A673 (cell line): Measurements from ENCODE around the gene KCNF1.

Experiments
- CTCF ChIP-seq: fragments of 300-800, 200-600 bp; sonication (generic); conservative IDR thresholded peaks from 2 replicates; pipeline ENCODE4 v1.5.1; 2017; ENCODE audit warnings: low read depth, mild to moderate bottlenecking, antibody characterized with exemption, low read length, moderate library complexity, mixed read lengths
- EZH2 ChIP-seq: fragments of 200-600 bp; sonication (generic); IDR thresholded peaks from 2 replicates; pipeline ENCODE4 v1.6.1; 2017; ENCODE audit warnings: borderline replicate concordance, low read depth, mild to moderate bottlenecking, mixed read lengths, antibody characterized with exemption, low read length; ENCODE audit not compliant: poor library complexity, severe bottlenecking

- TF ChIP-seq CTCF (no peak), EZH2 (no peak)
These were observed 50.3 kb downstream of the KCNF1 start for GRCh38 chr2:10962004-10962403.
